MM.1S (cell line): ENCODE results near the gene PLCXD1.
"Not testable (repeated sequence)": the region's sequence is repeated elsewhere in the genome, so short reads cannot be mapped to it uniquely, and the experiment has no call there.

Experiments used
- DNase-seq: peaks from one replicate; pipeline ENCODE4 v3.0.0-alpha.2; 2015
- H2AFZ ChIP-seq: fragments of 300-600 bp; sonication (generic); 2 replicates; pipeline ENCODE4 v1.6.0; 2016; ENCODE audit warnings: antibody characterized with exemption, low read length
- H3F3A ChIP-seq: fragments of 300-600 bp; sonication (generic); 2 replicates; pipeline ENCODE4 v1.6.1; 2016; ENCODE audit warnings: mild to moderate bottlenecking, antibody characterized with exemption, low read length, moderate library complexity, mixed read lengths; ENCODE audit not compliant: insufficient read depth
- H3K27ac ChIP-seq: fragments of 300-600 bp; sonication (generic); 2 replicates; pipeline ENCODE4 v1.5.1; 2016; ENCODE audit warnings: mild to moderate bottlenecking, low read length
- H3K27me3 ChIP-seq: fragments of 300-600 bp; sonication (generic); replicated peaks from 2 replicates; pipeline ENCODE4 v1.6.0; 2016; ENCODE audit warnings: low read length; ENCODE audit not compliant: insufficient read depth
- H3K36me3 ChIP-seq: fragments of 300-600 bp; sonication (generic); replicated peaks from 2 replicates; pipeline ENCODE4 v1.6.1; 2016; ENCODE audit warnings: mild to moderate bottlenecking, low read length, mixed read lengths; ENCODE audit not compliant: insufficient read depth
- H3K4me1 ChIP-seq: fragments of 300-600 bp; sonication (generic); 2 replicates; pipeline ENCODE4 v1.6.1; 2016; ENCODE audit warnings: low read length, mixed read lengths
- H3K4me2 ChIP-seq: fragments of 300-600 bp; sonication (generic); 2 replicates; pipeline ENCODE4 v1.6.0; 2016; ENCODE audit warnings: low read depth, low read length
- H3K4me3 ChIP-seq: fragments of 300-600 bp; sonication (generic); 2 replicates; pipeline ENCODE4 v1.5.1; 2016; ENCODE audit warnings: low read length, mixed read lengths
- H3K79me2 ChIP-seq: fragments of 300-600 bp; sonication (generic); 2 replicates; pipeline ENCODE4 v1.6.1; 2016; ENCODE audit warnings: mixed run types, low read length, mixed read lengths
- H3K9ac ChIP-seq: fragments of 300-600 bp; sonication (generic); 2 replicates; pipeline ENCODE4 v1.6.1; 2016; ENCODE audit warnings: low read length, mixed read lengths
- H3K9me2 ChIP-seq: fragments of 300-600 bp; sonication (generic); replicated peaks from 2 replicates; pipeline ENCODE4 v1.6.1; 2016; ENCODE audit warnings: mild to moderate bottlenecking, low read length, mixed read lengths; ENCODE audit not compliant: insufficient read depth
- H3K9me3 ChIP-seq: fragments of 300-600 bp; sonication (generic); replicated peaks from 2 replicates; pipeline ENCODE4 v1.6.1; 2016; ENCODE audit warnings: mild to moderate bottlenecking, low read length, mixed read lengths; ENCODE audit not compliant: insufficient read depth
- H4K20me1 ChIP-seq: fragments of 300-600 bp; sonication (generic); 2 replicates; pipeline ENCODE4 v1.6.1; 2016; ENCODE audit warnings: mild to moderate bottlenecking, low read length, moderate library complexity, mixed read lengths; ENCODE audit not compliant: insufficient read depth
- CTCF ChIP-seq: fragments of 300-600 bp; sonication (generic); IDR thresholded peaks from 2 replicates; pipeline ENCODE4 v1.5.1; 2016; ENCODE audit warnings: antibody characterized with exemption, low read length, mixed read lengths
- EZH2 ChIP-seq: fragments of 300-600 bp; sonication (generic); optimal IDR thresholded peaks from 2 replicates; pipeline ENCODE3; 2017; ENCODE audit warnings: low read depth, mild to moderate bottlenecking, antibody characterized with exemption, low read length, mixed read lengths
- EZH2phosphoT487 ChIP-seq: fragments of 300-600 bp; sonication (generic); IDR thresholded peaks from 2 replicates; pipeline ENCODE4 v1.6.1; 2018; ENCODE audit warnings: antibody characterized with exemption, low read length

The PLCXD1 gene

GRCh38 chrX:300334-300733 lies 19.2 kb downstream of the PLCXD1 start:
- no peak overlapping the region for H3K4me3 ChIP-seq
- TF ChIP-seq EZH2 (no peak), EZH2phosphoT487 (no peak), CTCF (no peak)

GRCh38 chrX:302975-303374 lies 21.8 kb downstream of the PLCXD1 start:
- no peak for TF ChIP-seq CTCF
- Histone ChIP-seq H3K4me3 (no peak overlapping the region), H3K27ac (no peak overlapping the region), H3K27me3 (no peaks in the 10 kb centered on the region), H3K4me1 (no peaks in the 10 kb centered on the region), H4K20me1 (no peaks in the 10 kb centered on the region), H3K9me2 (no peaks in the 10 kb centered on the region), H3F3A (no peaks in the 10 kb centered on the region), H3K36me3 (no peaks in the 10 kb centered on the region), H3K4me2 (no peak overlapping the region), H2AFZ (no peak overlapping the region), H3K79me2 (no peaks in the 10 kb centered on the region), H3K9ac (no peak overlapping the region), H3K9me3 (no peaks in the 10 kb centered on the region)
- DNase-seq = no peak

More at GRCh38 chrX:300334-300733, 19.2 kb downstream of the PLCXD1 start:
- Histone ChIP-seq H3K9me3 (no peaks in the 10 kb centered on the region), H3K4me1 (no peaks in the 10 kb centered on the region), H3K9me2 (no peaks in the 10 kb centered on the region), H4K20me1 (no peaks in the 10 kb centered on the region), H3K4me2 (no peak overlapping the region), H3K79me2 (no peaks in the 10 kb centered on the region), H2AFZ (no peak overlapping the region), H3K36me3 (no peaks in the 10 kb centered on the region), H3F3A (no peaks in the 10 kb centered on the region), H3K27me3 (no peaks in the 10 kb centered on the region), H3K27ac (no peak overlapping the region), H3K9ac (no peak overlapping the region)
- DNase-seq = no peak

- not testable (repeated sequence) for H3K27ac ChIP-seq, H3K9ac ChIP-seq, H4K20me1 ChIP-seq, H3K36me3 ChIP-seq, H3K4me3 ChIP-seq, H3K27me3 ChIP-seq, DNase-seq, H3K9me2 ChIP-seq, H3F3A ChIP-seq, H3K9me3 ChIP-seq, H3K4me2 ChIP-seq, H3K79me2 ChIP-seq, H2AFZ ChIP-seq, H3K4me1 ChIP-seq
Observed at GRCh38 chrX:305781-306613, 24.8 kb downstream of the PLCXD1 start.

- not testable (repeated sequence) for H3K9me3 ChIP-seq, H2AFZ ChIP-seq, DNase-seq, H3K4me3 ChIP-seq, H4K20me1 ChIP-seq, H3K9me2 ChIP-seq, H3K79me2 ChIP-seq, H3K36me3 ChIP-seq, H3K27me3 ChIP-seq, H3K4me2 ChIP-seq, H3K9ac ChIP-seq, H3K27ac ChIP-seq, H3F3A ChIP-seq, H3K4me1 ChIP-seq
Observed at GRCh38 chrX:306614-307251, 25.6 kb downstream of the PLCXD1 start.
